Right lobe of liver (tissue), 6 donors: Measurements from ENCODE around the gene NFIA. TPM values are rescaled to one million over a fixed set of nuclear protein-coding genes. Genes with fewer than 3 reads are reported as not detected.

Source experiments
- ATAC-seq, 4 donors: fragments of 200-7000 bp; cut with Tn5 transposase; one replicate each; pipeline ENCODE4 v1.9.1; 2020; ENCODE audit warnings: mild to moderate bottlenecking in 4 of 4, moderate library complexity in 4 of 4
- DNase-seq, 3 donors: peaks; one replicate each; pipeline ENCODE4 v3.0.0-alpha.2; 2020
- H3K27ac ChIP-seq, 3 donors: fragments of 200-600 bp; one replicate each; pipeline ENCODE4 v1.8.0; 2022
- H3K27me3 ChIP-seq, 2 donors: fragments of 200-600 bp; one replicate each; pipeline ENCODE4 v1.8.0; 2022
- H3K36me3 ChIP-seq, 4 donors: fragments of 200-600 bp; sonication (generic) in 1 of 4; one replicate each; pipeline versions ENCODE4 v1.5.1 to v1.8.0; 2017 to 2022; ENCODE audit warnings: control low read depth in 1 of 4
- H3K4me1 ChIP-seq, 4 donors: fragments of 200-600 bp; sonication (generic) in 1 of 4; one replicate each; pipeline versions ENCODE4 v1.5.1 to v1.8.0; 2017 to 2022; ENCODE audit warnings: control low read depth in 1 of 4
- H3K4me3 ChIP-seq, 3 donors: fragments of 200-600 bp; one replicate each; pipeline ENCODE4 v1.8.0; 2022
- H3K9me3 ChIP-seq, 4 donors: fragments of 200-600 bp; sonication (generic) in 1 of 4; one replicate each; pipeline versions ENCODE4 v1.5.1 to v1.8.0; 2017 to 2022; ENCODE audit warnings: control low read depth in 1 of 4
- CTCF ChIP-seq, 4 donors: fragments of 200-600 bp in 3 of 4; fragments of 450-650 bp in 1 of 4; IDR thresholded peaks; one replicate each; pipeline versions ENCODE4 v1.5.1 to v1.8.0; 2016 to 2022; ENCODE audit warnings: antibody characterized with exemption in 4 of 4, mild to moderate bottlenecking in 2 of 4
- POLR2A ChIP-seq: fragments of 450-650 bp; IDR thresholded peaks from one replicate; pipeline ENCODE4 v1.6.1; 2017; ENCODE audit warnings: antibody characterized with exemption, mild to moderate bottlenecking
- WGBS: methylation state at CpG from one replicate; pipeline ENCODE4 v1.1.6; 2018; ENCODE audit warnings: low coverage, low lambda C conversion rate; ENCODE audit not compliant: insufficient coverage; ENCODE audit errors: missing lambda C conversion rate; 5-methylcytosine and 5-hydroxymethylcytosine counted together
- intact Hi-C, 2 donors: fragments of 100-400 bp; cut with DNase I; formaldehyde crosslinking; loops; one replicate each; pipeline versions ENCODE4 v1.11.2 to v1.14.1; 2022
- total RNA-seq, 6 experiments: library from RNA; depleted of rRNA in 2 of 6; stranded (reverse); fragments of >200 nt in 2 of 6; fragmentation: NEBNext Ultra II Directional in 3 of 6; extraction: Animal tissue kit (Norgen Biotek cat#: 25700) in 3 of 6; gene quantifications; one replicate each; pipeline versions ENCODE4 v1.1.0 to v1.2.4, GENCODE V29; 2016 to 2023
- donor health status: DM: no; HTN: yes; CAD: no.
- donor health status: DM: no; HTN: no; CAD: no.
- donor health status: DM: no; HTN: no; CAD: no.
- donor health status: DM: no; HTN: yes; CAD: no.
- donor health status: DM: no; HTN: yes; CAD: no.

The NFIA gene
- total RNA-seq, 6 experiments from 2014 or later = 36.7 to 97.2 (median 57.9) TPM

DNA sequence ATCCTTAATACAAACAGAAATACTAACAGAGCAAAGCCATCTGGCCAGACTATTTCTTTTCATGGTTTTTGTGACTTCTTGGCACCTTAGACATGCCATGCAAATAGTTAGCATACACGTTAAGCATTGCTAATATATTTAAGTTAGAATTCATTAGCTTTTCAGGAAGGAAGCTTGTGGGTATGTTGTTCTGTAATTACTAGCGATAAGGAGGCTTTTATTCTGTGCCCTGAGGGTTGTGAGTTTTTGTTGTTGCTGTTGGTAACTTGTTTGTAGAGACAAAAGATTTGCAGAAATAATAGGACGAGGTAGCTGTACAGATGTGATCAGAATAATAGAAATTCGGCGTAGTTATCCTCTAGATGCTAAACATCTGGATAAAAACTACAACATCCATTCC, 337.3 kb downstream of the NFIA start:
- DNase-seq (no peak), ATAC-seq (no peak)
- TF ChIP-seq POLR2A (no peak), CTCF (IDR thresholded peaks at IDR 0.05) (no peak)
- H3K36me3 ChIP-seq = peaks cover 0 to 14% (median 0%) of the 10 kb centered on the region in 4 donors
- no peaks in the 10 kb centered on the region for H3K27me3 ChIP-seq
- 52% methylated on average over 5 of the region's 5 CpGs for WGBS
- H3K4me3 ChIP-seq = no peak overlapping the region
- intact Hi-C loops = no loop called here
- H3K27ac ChIP-seq = no peak overlapping the region
- H3K9me3 ChIP-seq = no peaks in the 10 kb centered on the region
- no peaks in the 10 kb centered on the region for H3K4me1 ChIP-seq

- ATAC-seq (no peak), DNase-seq (no peak)
- no peaks in the 10 kb centered on the region for H3K9me3 ChIP-seq
- H3K4me3 ChIP-seq = no peak overlapping the region
- no peak for TF ChIP-seq CTCF (IDR thresholded peaks at IDR 0.05)
- no peak for TF ChIP-seq POLR2A
- H3K4me1 ChIP-seq = no peaks in the 10 kb centered on the region
- no peak overlapping the region for H3K27ac ChIP-seq
- H3K36me3 ChIP-seq = peaks cover 0 to 15% (median 0%) of the 10 kb centered on the region in 4 donors
- H3K27me3 ChIP-seq = no peaks in the 10 kb centered on the region
- intact Hi-C loops = no loop called here
- 52% methylated on average over 3 of the region's 3 CpGs for WGBS
These were observed 337.9 kb downstream of the NFIA start for GRCh38 chr1:61420243-61420642.

GRCh38 chr1:61420909-61421835, 338.8 kb downstream of the NFIA start:
- intact Hi-C loops = no loop called here
- H3K27ac ChIP-seq = no peak overlapping the region
- no peaks in the 10 kb centered on the region for H3K9me3 ChIP-seq
- no peaks in the 10 kb centered on the region for H3K27me3 ChIP-seq
- TF ChIP-seq CTCF (IDR thresholded peaks at IDR 0.05) (no peak), POLR2A (no peak)
- no peak for ATAC-seq
- peaks cover 0 to 15% (median 0%) of the 10 kb centered on the region in 4 donors for H3K36me3 ChIP-seq
- H3K4me3 ChIP-seq = no peak overlapping the region
- no peak for DNase-seq
- 95% methylated on average over 13 of the region's 14 CpGs for WGBS
- no peaks in the 10 kb centered on the region for H3K4me1 ChIP-seq

GRCh38 chr1:61423643-61424042, 341.3 kb downstream of the NFIA start:
- TF ChIP-seq POLR2A (no peak), CTCF (IDR thresholded peaks at IDR 0.05) (no peak)
- Histone ChIP-seq H3K9me3 (no peaks in the 10 kb centered on the region), H3K27ac (no peak overlapping the region), H3K27me3 (no peaks in the 10 kb centered on the region), H3K4me3 (no peak overlapping the region), H3K36me3 (peaks cover 0 to 16% (median 0%) of the 10 kb centered on the region in 4 donors), H3K4me1 (no peaks in the 10 kb centered on the region)
- no peak for DNase-seq
- no peak for ATAC-seq
- intact Hi-C loops = no loop called here
